NB4 (cell line): ENCODE data around the gene OR6C70.

Source experiments
- DNase-seq: peaks from one replicate; pipeline ENCODE4 v3.0.0; 2010; ENCODE audit warnings: low read depth
- H3K4me3 ChIP-seq: one replicate; pipeline ENCODE4 v1.5.1; 2011; ENCODE audit warnings: mild to moderate bottlenecking, low read depth, low read length, moderate library complexity
- CTCF ChIP-seq: IDR thresholded peaks from one replicate; pipeline ENCODE4 v1.5.1; 2012; ENCODE audit warnings: low read depth, low read length
- MAX ChIP-seq: IDR thresholded peaks from 2 replicates; pipeline ENCODE4 v1.6.1; 2011; ENCODE audit warnings: low read depth, low read length
- MYC ChIP-seq: IDR thresholded peaks from 2 replicates; pipeline ENCODE4 v1.6.1; 2011; ENCODE audit warnings: low read depth, low read length
- POLR2A ChIP-seq: IDR thresholded peaks from 2 replicates; pipeline ENCODE4 v1.6.1; 2011; ENCODE audit warnings: mild to moderate bottlenecking; ENCODE audit not compliant: insufficient read length; ENCODE audit errors: extremely low read depth

Gene OR6C70

GRCh38 chr12:55425954-55426353, 44.0 kb downstream of the OR6C70 start, which contains the start of gene OR6C76:
OR6C76 (plus strand) TSS chr12:55426254; CDS start chr12:55426254, 0 bp downstream.
- DNase-seq, result no peak
- TF ChIP-seq CTCF (no peak), MYC (no peak), POLR2A (no peak), MAX (no peak)
- no peak within 1 kb of the TSS for H3K4me3 ChIP-seq

- TF ChIP-seq MYC (no peak), MAX (no peak), POLR2A (no peak), CTCF (no peak)
- DNase-seq, result no peak
- H3K4me3 ChIP-seq, result no peak overlapping the region
Observed at GRCh38 chr12:55420307-55420962, 49.5 kb downstream of the OR6C70 start.
